GM04504 (cell line): Measurements from ENCODE around the gene IL36RN.

Experiments used
- DNase-seq: peaks from one replicate; pipeline ENCODE4 v3.0.0-alpha.2; 2012; ENCODE audit warnings: low read depth

The IL36RN gene

GRCh38 chr2:113058998-113059960, at the start of gene IL36RN:
Gene IL36RN, plus strand, starts transcription at chr2:113059198. Its CDS starts 241 bp downstream, at chr2:113059439.
- no peak for DNase-seq

- no peak for DNase-seq
Measured at GRCh38 chr2:113009622-113010021, 49.4 kb upstream of the IL36RN start.

DNA sequence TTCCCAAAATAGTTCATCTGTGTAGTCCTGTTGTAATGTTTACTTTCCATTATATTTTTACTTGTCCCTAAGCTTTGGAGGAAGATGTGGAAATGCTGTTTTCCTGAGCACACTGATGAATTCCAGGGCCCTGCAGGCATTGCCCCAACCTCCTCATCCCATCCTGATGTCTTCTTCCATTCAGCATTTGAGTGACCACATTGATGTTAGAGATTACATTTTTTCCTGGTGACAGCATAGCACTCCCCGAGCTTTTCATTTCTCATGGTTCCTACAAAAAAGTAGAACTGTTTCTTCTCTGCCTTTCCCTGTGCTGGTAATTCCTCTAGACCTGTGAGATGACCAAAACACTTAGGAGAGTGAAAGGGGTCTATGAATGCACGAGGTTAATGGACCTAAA, 48.9 kb upstream of the IL36RN start:
- no peak for DNase-seq

GRCh38 chr2:113011108-113011507, 47.9 kb upstream of the IL36RN start:
- no peak for DNase-seq

GRCh38 chr2:113012436-113013335, 46.3 kb upstream of the IL36RN start:
- no peak for DNase-seq

- DNase-seq, result no peak
Measured at GRCh38 chr2:113013336-113013661, 45.7 kb upstream of the IL36RN start.

- DNase-seq, result no peak
Measured at GRCh38 chr2:113014067-113014466, 44.9 kb upstream of the IL36RN start.

DNA sequence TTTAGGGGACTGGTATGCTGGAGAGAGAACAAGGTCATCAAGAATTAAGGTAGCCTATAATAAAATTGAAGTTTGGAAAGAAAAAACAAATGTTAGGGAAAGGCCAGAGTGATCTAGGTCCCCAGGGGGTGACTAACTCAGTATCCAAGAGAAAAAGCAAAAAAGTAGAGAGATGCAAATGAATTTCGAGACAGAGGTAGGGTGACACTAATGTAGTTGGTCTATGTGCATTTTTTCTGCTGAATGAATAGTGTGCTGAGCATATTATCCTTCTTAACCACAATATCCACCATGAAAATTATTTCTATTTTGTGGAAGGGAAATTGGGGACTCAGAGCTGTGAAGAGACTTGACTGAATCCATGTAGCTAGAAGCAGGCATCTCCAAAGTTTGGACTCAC, 44.0 kb upstream of the IL36RN start:
- DNase-seq, result no peak

DNA sequence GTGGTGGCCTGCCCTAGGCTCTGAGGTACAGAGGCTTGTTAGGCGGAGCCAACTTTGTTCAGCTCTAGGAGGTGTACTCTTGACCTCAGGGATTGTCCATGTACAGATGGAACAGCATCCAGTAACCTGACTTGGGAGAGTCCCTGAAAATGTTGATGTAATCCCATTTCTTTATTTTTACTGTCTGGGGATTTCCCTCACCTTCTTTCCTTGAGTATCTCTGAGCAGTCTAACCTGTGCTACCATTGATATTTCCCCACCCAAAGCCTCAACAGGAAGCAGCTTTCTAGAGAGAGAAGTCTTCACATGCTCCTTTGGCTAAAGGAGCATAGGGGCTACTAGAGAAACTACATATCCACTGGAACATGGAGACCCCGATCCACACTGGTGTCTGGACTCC, 43.3 kb upstream of the IL36RN start:
- no peak for DNase-seq

- no peak for DNase-seq
Measured at GRCh38 chr2:113018509-113018908, 40.5 kb upstream of the IL36RN start.

GRCh38 chr2:113021312-113021711, 37.7 kb upstream of the IL36RN start:
- DNase-seq, result no peak

DNA sequence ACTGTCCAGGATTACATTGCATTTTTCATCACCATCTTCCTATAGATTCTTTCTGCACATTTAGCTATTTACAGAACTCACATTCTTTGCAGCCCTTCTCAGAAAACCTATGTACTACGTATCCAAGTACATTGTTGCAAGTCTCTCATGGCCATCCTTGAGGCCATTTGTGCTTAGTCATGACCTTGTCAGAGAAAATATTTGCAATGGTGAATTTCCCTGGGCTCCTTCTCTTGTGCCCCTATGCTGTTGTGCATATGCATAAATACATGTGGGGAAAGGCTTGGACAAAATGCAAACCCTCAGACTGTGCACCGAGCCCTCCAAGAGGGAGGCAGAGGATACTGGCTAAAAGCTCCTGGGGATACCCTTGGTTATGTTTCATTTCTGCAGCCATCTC, 34.2 kb upstream of the IL36RN start:
- no peak for DNase-seq

DNA sequence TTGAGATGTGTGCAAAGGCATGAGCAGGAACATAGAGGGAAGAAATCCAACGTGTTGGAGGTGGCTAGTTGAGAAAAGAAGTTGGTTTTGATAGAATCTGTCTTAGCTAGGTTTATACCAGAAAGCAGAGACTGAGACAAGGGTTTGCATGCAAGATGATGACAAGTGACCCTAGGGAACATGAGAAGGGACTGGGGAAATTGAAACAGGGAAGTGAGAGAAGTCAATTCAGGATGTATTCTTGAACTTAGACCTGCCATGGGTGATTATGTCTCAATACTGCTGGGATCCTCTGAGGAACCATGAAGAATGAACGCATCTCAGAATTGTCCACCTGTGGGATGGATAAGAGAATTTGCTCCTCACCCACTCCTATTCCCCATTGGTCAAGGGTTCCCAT, 33.3 kb upstream of the IL36RN start:
- DNase-seq, result no peak

GRCh38 chr2:113027691-113028090, 31.3 kb upstream of the IL36RN start:
- DNase-seq, result no peak

DNA sequence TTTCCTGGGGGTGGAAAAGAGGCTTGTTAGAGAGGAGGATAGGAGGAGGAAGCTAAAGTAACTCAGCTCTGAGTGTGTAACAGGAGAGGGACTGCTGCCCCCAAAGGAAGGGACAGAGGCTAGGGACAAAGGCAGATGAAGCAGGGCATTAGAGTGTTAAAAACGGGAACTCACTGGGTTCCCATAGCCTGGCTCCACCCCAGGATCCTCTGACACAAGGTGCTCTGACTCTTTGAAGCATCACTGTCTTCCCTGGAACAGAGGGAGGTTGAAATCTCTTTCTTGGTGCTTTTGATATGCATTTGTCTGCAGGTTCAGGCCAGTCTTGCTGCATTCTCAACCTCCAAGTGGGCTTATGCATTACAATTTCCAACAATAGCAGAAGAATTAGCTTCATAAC, 30.9 kb upstream of the IL36RN start:
- no peak for DNase-seq

DNA sequence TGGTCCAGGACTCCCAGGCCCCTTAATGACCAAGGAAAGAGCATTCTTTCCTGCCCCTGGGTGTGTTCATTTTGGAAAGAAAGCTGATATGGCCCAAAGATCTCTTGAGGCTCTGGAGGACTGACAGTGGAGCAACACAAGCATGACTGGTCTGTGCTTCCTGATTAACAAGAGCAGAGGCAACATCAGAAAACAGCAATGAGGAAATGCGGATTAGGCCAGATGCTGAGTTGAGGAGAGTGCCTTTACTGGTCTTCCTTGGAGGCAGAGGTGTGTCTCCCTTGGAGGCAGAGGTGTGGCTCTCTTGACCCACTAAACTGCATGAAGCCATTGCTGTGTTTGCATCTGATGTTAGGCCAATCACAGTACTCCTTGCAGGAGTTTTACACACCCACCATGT, 26.3 kb upstream of the IL36RN start:
- DNase-seq, result no peak

GRCh38 chr2:113034016-113034415, 25.0 kb upstream of the IL36RN start:
- DNase-seq, result no peak

- no peak for DNase-seq
Measured at GRCh38 chr2:113036763-113037162, 22.2 kb upstream of the IL36RN start.

DNA sequence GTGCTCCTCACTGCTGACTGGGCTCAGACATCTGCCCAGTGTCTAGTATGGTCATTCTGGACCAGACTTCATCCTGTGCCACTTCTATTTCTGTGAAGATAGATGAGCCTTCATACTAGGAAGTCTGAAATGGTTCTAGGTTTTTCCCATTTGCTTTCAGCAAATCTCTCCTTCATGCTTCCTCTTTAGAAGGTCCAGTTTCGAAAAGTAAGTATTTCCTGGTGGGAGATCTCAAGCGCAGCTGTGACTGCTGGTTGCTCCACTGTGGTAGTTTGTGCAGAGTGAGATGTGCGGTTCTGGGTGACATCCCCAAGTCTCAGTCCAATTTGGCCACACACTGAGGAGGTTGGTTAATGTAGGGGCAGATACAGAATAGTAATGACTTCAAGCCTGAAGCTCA, 20.7 kb upstream of the IL36RN start:
- DNase-seq, result no peak

DNA sequence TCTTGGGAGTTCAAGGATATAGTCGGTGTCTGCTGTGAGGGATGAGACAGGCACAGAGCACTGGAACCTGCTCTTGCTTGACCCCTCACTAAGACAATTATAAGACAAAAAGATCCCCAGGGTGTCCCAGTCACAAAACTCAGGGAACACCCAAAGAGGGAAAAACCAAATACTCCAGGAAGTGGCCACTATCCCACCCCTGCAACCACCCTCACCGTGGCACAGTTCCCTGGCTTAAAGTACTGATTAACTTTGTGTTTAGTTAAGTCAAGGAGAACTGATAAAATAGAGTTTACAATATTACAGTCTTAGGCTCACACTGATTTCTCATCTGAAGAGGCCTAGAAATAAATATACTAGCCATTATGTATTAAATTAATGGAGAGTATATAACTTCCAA, 19.8 kb upstream of the IL36RN start:
- DNase-seq, result no peak

- no peak for DNase-seq
Measured at GRCh38 chr2:113039719-113040118, 19.3 kb upstream of the IL36RN start.

GRCh38 chr2:113041871-113042270, 17.1 kb upstream of the IL36RN start:
- no peak for DNase-seq

DNA sequence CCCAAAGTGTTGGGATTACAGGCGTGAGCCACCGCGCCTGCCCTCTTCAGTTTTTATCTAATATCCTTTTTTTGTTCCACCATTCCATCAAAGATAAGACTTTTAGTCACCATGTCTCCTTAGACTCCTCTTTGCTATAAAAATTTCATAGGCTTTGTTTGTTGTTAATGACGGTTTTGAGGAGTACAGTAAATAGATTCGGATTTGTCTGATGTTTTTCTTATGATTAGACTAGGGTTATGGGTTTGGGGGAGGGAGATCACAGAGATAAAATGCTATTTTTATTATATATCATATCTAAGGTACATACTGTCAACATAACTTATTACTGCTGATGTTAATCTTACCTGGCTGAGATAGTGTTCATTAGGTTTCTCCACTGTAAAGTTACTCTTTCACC, 12.5 kb upstream of the IL36RN start:
- no peak for DNase-seq
